Tibial nerve (tissue), 4 donors: ENCODE measurements around the gene HS6ST1.

ENCODE experiments used
- CTCF ChIP-seq, 5 experiments: fragments of 200-600 bp in 3 of 5; fragments of 450-650 bp in 2 of 5; sonication (generic) in 3 of 5; IDR thresholded peaks; one replicate each; pipeline ENCODE4 v1.5.1; 2016 to 2019; ENCODE audit warnings: antibody characterized with exemption in 5 of 5, mild to moderate bottlenecking in 3 of 5, moderate library complexity in 2 of 5
- EP300 ChIP-seq, 2 donors: sonication (generic); formaldehyde crosslinking; IDR thresholded peaks; one replicate each; pipeline ENCODE4 v1.6.1; 2017; ENCODE audit warnings: antibody characterized with exemption in 2 of 2, mild to moderate bottlenecking in 1 of 2
- POLR2A ChIP-seq, 2 donors: fragments of 450-650 bp; IDR thresholded peaks; one replicate each; pipeline ENCODE4 v1.6.1; 2017; ENCODE audit warnings: antibody characterized with exemption in 2 of 2, mild to moderate bottlenecking in 2 of 2, moderate library complexity in 2 of 2

GRCh38 chr2:128285329-128285931, 33.2 kb downstream of the HS6ST1 start:
- TF ChIP-seq CTCF (IDR thresholded peaks at IDR 0.05) (no peak), POLR2A (IDR thresholded peaks at IDR 0.05) (no peak), EP300 (IDR thresholded peaks at IDR 0.05) (no peak)
